ENCODE results near the gene PRR18.

- TF ChIP-seq CTCF (IDR thresholded peaks at IDR 0.05) (no peak), POLR2A (IDR thresholded peaks at IDR 0.05) (no peak)
These were observed 46.8 kb upstream of the PRR18 start for GRCh38 chr6:166354965-166355364.

Data from thyroid gland (tissue), 4 donors.